HG03469 (cell line): Measurements from ENCODE around the gene TAS2R9.
"Not testable (repeated sequence)": the region's sequence is repeated elsewhere in the genome, so short reads cannot be mapped to it uniquely, and the experiment has no call there.

Source experiments
- ATAC-seq: cut with Tn5 transposase; IDR thresholded peaks from one replicate; pipeline ENCODE4 v1.9.1; 2021; ENCODE audit warnings: mild to moderate bottlenecking, moderate library complexity, moderate number of reproducible peaks; ENCODE audit not compliant: unreplicated experiment

Gene TAS2R9

GRCh38 chr12:10810068-10810467 is at the start of gene TAS2R9:
TAS2R9 (minus strand) TSS chr12:10810168; CDS start chr12:10810075, 93 bp downstream.
- ATAC-seq = no peak

GRCh38 chr12:10855807-10856206 is 45.8 kb upstream of the TAS2R9 start:
- ATAC-seq = no peak

GRCh38 chr12:10853776-10854175 is 43.8 kb upstream of the TAS2R9 start:
- no peak for ATAC-seq

- no peak for ATAC-seq
Measured at GRCh38 chr12:10851243-10851858, 41.4 kb upstream of the TAS2R9 start.

GRCh38 chr12:10849425-10849878 is 39.5 kb upstream of the TAS2R9 start, which contains the start of gene PRR4:
PRR4 (minus strand) TSS chr12:10849475; CDS start chr12:10849437, 38 bp downstream.
- no peak for ATAC-seq

- no peak for ATAC-seq
Measured at GRCh38 chr12:10847744-10848143, 37.8 kb upstream of the TAS2R9 start.

GRCh38 chr12:10842862-10843261 is 32.9 kb upstream of the TAS2R9 start:
- no peak for ATAC-seq

- ATAC-seq = no peak
Measured at GRCh38 chr12:10838461-10838860, 28.5 kb upstream of the TAS2R9 start.

GRCh38 chr12:10829994-10830393 is 20.0 kb upstream of the TAS2R9 start:
- no peak for ATAC-seq

GRCh38 chr12:10826258-10826657 is 16.3 kb upstream of the TAS2R9 start, which contains the start of gene TAS2R10:
TAS2R10 (minus strand) TSS chr12:10826358; CDS start chr12:10826269, 89 bp downstream.
- ATAC-seq = no peak

- no peak for ATAC-seq
Measured at GRCh38 chr12:10824957-10825356, 15.0 kb upstream of the TAS2R9 start.

- no peak for ATAC-seq
Measured at GRCh38 chr12:10811883-10812536, 2.0 kb upstream of the TAS2R9 start.

GRCh38 chr12:10807186-10807585 is 2.8 kb downstream of the TAS2R9 start, which contains the start of gene TAS2R8:
TAS2R8 (minus strand) TSS chr12:10807286; CDS start chr12:10806980, 306 bp downstream.
- no peak for ATAC-seq

GRCh38 chr12:10802587-10802986 is 7.4 kb downstream of the TAS2R9 start, which contains the start of gene TAS2R7:
TAS2R7 (minus strand) TSS chr12:10802627; CDS start chr12:10802570, 57 bp downstream.
- ATAC-seq = no peak

- ATAC-seq = no peak
Measured at GRCh38 chr12:10801741-10802140, 8.2 kb downstream of the TAS2R9 start.

GRCh38 chr12:10794222-10794621 is 15.7 kb downstream of the TAS2R9 start:
- ATAC-seq = no peak

- not testable (repeated sequence) for ATAC-seq
Measured at GRCh38 chr12:10791769-10792168, 18.2 kb downstream of the TAS2R9 start.

GRCh38 chr12:10783252-10783651 is 26.7 kb downstream of the TAS2R9 start:
- no peak for ATAC-seq

- ATAC-seq = no peak
Measured at GRCh38 chr12:10779103-10779502, 30.9 kb downstream of the TAS2R9 start.

- no peak for ATAC-seq
Measured at GRCh38 chr12:10771132-10771733, 38.7 kb downstream of the TAS2R9 start.

GRCh38 chr12:10759657-10760056 is 50.3 kb downstream of the TAS2R9 start:
- no peak for ATAC-seq
